NCI-H187 treated with DMSO at 0.1 percent for 48 hours (cell line): ENCODE measurements around the gene PLEKHH2.

Experiments used
- DNase-seq: peaks from one replicate; lab custom pipeline; 2025; lab: John Stamatoyannopoulos, UW

The PLEKHH2 gene

DNA sequence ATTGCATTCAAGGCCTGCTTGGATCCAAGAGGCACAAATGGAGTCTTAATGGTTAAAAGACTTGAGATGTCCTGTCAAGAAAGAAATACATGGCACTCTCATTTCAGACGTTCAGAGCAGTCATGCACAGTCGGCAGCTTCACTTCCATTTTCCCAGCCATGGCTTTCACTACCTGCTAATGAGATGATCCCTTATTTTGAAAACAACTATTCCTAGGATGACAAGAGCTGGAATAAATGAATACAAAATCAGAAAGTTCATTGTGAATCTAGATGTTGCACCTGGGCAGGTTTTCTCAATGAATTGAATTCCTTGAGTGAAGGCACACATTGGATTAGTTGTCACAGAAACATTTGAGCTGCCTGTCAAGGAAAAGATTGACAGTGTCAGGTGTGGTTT is 175.9 kb downstream of the PLEKHH2 start:
- DNase-seq: no peak

DNA sequence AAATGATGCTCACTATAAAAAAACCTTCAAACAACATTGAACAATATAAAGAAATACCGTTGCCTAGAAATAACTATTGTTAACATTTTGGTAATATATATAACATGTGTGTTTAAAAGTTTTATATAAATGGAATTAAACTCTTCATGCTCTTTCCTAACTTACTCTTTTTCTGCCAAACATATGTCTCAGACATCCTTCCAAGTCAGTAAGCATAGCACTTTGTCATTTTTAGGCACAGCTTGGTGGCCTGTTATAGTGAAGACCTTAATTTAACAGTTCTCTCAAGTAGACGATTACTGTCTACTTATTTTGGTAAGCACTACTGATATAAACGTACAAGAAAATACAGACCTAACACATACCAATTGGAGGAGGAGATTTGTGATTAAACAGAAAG is 177.7 kb downstream of the PLEKHH2 start:
- DNase-seq: no peak
